Activated B cell treated with CpG ODN at 0.5 μM for 24 hours (primary cell): ENCODE data around the gene H6PD. TPM values are rescaled to one million over a fixed set of nuclear protein-coding genes. Genes with fewer than 3 reads are reported as not detected.

ENCODE experiments used
- ATAC-seq: fragments of 200-7000 bp; cut with Tn5 transposase; one replicate; pipeline ENCODE4 v1.10.0; 2021; ENCODE audit warnings: low read depth, mild to moderate bottlenecking, moderate library complexity
- CTCF ChIA-PET: fragments of 350-600 bp; sonication (Branson Sonifier 250); formaldehyde crosslinking; loops from one replicate; lab custom pipeline; 2021; ENCODE audit warnings: antibody characterized with exemption; lab: Charles Lee
- POLR2A ChIA-PET: fragments of 350-600 bp; sonication (Branson Sonifier 250); formaldehyde crosslinking; loops from one replicate; lab custom pipeline; 2021; ENCODE audit warnings: antibody characterized with exemption; lab: Charles Lee
- DNase-seq: peaks from one replicate; pipeline ENCODE4 v3.0.0; 2022
- H3K27ac Mint-ChIP-seq: one replicate; pipeline ENCODE4 v1.8.0; 2020; ENCODE audit warnings: mixed read lengths
- H3K27me3 Mint-ChIP-seq: one replicate; pipeline ENCODE4 v1.8.0; 2021; ENCODE audit warnings: mixed read lengths
- H3K36me3 Mint-ChIP-seq: one replicate; pipeline ENCODE4 v1.8.0; 2021; ENCODE audit warnings: low read depth, mixed read lengths
- H3K4me1 Mint-ChIP-seq: one replicate; pipeline ENCODE4 v1.8.0; 2021; ENCODE audit warnings: mixed read lengths
- H3K4me3 Mint-ChIP-seq: one replicate; pipeline ENCODE4 v1.8.0; 2020; ENCODE audit warnings: mild to moderate bottlenecking, mixed read lengths
- H3K9me3 Mint-ChIP-seq: one replicate; pipeline ENCODE4 v1.8.0; 2020; ENCODE audit warnings: mixed read lengths
- intact Hi-C: fragments of 100-400 bp; cut with micrococcal nuclease; formaldehyde crosslinking; loops from one replicate; pipeline ENCODE4 v1.15.1; 2024
- total RNA-seq: library from RNA; stranded (reverse); gene quantifications from 2 replicates; pipeline ENCODE4 v1.2.3, GENCODE V29; 2022
- TF ChIP-seq, protein P1 (sequence below): fragments of 200-600 bp; IDR thresholded peaks from one replicate; pipeline ENCODE4 v1.8.0; 2022; ENCODE audit warnings: antibody characterized with exemption, mild to moderate bottlenecking

H6PD gene
- total RNA-seq, 1 donor from 2014 or later = 21.9 TPM

DNA sequence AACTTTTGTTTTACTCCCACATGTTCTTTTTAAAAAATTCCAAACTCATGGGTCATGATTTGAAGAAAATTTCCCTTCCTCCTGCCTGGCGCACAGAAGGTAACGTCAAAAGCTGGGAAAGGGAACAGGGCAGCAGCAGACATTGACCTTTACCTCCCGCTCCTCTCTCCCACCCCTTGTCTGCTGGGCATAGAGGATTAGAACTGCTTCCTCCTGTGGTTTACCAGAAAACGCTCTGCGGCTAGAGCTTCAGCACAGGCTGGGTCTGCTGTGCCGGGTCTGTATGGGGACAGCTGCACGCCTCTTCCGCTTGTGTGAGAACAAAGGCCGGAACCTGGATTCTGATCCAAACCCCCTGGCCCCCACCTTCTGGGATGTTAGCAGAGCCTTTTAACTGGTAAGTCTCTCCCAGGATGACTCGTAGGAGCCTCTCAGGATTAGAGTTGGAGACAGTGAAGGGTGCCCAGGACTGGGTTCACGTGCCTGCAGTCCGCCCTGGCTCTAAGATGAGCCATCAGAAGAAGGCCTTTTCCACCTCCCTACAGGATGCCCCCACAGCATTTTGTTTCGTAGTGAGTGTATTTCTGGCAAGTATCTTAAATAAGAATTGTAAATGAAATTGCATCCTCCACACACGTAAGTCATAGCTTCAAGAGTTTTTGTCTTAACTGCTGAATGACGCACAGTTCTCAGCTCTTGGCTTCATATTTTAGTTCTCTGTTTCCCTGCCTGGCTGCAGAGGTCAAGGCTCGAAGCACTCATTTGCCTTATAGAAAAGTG is 5.2 kb downstream of the H6PD start:
- CTCF ChIA-PET = interaction anchor here (1.2 kb wide), 1 partner anchor 251 kb away, joined by 3 read pairs; no protein-coding TSS in a partner anchor
- Mint-ChIP-seq H3K4me1 (peaks cover 45% of the 10 kb centered on the region), H3K4me3 (peak overlapping the region; percentile 19), H3K9me3 (no peaks in the 10 kb centered on the region), H3K27ac (no peak overlapping the region), H3K36me3 (peaks cover 6% of the 10 kb centered on the region), H3K27me3 (no peaks in the 10 kb centered on the region)
- intact Hi-C loops = no loop called here
- no peak for DNase-seq
- POLR2A ChIA-PET = no interaction called here
- no peak for ATAC-seq
- TF ChIP-seq, protein P1, sequence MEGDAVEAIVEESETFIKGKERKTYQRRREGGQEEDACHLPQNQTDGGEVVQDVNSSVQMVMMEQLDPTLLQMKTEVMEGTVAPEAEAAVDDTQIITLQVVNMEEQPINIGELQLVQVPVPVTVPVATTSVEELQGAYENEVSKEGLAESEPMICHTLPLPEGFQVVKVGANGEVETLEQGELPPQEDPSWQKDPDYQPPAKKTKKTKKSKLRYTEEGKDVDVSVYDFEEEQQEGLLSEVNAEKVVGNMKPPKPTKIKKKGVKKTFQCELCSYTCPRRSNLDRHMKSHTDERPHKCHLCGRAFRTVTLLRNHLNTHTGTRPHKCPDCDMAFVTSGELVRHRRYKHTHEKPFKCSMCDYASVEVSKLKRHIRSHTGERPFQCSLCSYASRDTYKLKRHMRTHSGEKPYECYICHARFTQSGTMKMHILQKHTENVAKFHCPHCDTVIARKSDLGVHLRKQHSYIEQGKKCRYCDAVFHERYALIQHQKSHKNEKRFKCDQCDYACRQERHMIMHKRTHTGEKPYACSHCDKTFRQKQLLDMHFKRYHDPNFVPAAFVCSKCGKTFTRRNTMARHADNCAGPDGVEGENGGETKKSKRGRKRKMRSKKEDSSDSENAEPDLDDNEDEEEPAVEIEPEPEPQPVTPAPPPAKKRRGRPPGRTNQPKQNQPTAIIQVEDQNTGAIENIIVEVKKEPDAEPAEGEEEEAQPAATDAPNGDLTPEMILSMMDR = no peak

DNA sequence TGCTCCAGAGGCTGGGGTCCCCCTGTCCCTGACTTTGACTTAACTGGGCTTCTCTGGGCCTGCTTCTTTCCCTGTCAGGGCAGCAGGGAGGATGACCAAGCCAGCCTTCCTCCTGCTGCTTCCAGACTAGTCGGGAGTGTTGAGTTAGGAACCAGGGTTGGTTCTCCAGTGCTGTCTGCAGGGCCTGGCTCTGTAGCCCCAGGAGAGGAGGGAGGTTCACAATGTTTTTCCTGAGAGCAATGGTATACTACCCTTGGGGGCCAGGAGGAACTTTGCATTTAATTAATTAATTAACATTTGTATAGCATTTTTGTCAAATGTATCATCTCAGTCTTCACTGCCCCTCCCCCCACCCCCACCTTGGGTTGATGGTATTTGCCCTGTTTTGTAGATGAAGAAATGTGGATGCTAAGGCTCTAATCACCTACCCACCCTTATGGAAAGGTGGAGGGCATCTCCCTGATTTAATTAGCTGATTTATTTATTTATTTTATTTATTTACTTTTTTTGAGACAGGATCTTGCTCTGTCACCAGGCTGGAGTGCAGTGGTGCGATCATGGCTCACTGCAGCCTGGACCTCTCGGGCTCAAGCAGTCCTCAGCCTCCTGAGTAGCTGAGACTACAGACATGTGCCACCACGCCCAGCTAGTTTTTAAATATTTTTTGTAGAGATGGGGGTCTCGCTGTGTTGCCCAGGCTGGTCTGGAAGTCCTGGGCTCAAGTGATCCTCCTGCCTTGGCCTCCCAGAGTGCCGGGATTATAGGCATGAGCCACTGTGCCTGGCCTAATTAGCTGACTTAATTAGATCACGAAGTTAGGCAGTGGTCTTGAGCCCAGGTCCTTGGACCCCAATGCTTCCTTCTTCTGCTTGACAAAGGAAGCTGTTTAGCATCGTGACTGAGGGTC is 6.6 kb downstream of the H6PD start:
- CTCF ChIA-PET = interaction anchor here (1.2 kb wide), 1 partner anchor 250 kb away, joined by 3 read pairs; no protein-coding TSS in a partner anchor
- no peak for DNase-seq
- TF ChIP-seq, protein P1 = no peak
- no peak for ATAC-seq
- Mint-ChIP-seq H3K4me1 (peaks cover 39% of the 10 kb centered on the region), H3K9me3 (no peaks in the 10 kb centered on the region), H3K27me3 (no peaks in the 10 kb centered on the region), H3K4me3 (no peak overlapping the region), H3K36me3 (peaks cover 11% of the 10 kb centered on the region), H3K27ac (no peak overlapping the region)
- POLR2A ChIA-PET = no interaction called here
- intact Hi-C loops = no loop called here

DNA sequence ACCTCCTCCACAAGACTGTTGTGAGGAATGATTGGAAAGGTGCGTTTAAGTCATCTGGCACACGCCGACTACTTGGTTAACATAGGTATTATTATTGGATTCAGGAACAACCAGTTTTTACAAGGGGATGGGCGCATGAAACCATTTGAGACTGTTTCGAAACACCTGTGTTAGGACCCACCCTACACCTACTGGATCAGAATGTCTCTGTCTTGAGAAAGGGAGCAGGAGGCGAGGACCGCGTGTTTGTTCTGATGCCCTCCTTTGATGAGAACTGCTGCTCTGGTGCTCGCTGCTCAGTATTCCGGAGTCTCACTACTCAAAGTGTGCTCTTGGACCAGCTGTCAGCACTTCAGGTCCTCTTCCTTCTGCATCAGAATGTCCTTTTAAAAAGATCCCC is 7.3 kb downstream of the H6PD start:
- no peak for DNase-seq
- peaks cover 16% of the 10 kb centered on the region for H3K36me3 Mint-ChIP-seq
- ATAC-seq = no peak
- POLR2A ChIA-PET = no interaction called here
- no peaks in the 10 kb centered on the region for H3K9me3 Mint-ChIP-seq
- H3K27me3 Mint-ChIP-seq = no peaks in the 10 kb centered on the region
- TF ChIP-seq, protein P1 = no peak
- peaks cover 36% of the 10 kb centered on the region for H3K4me1 Mint-ChIP-seq
- CTCF ChIA-PET = no interaction called here
- H3K27ac Mint-ChIP-seq = no peak overlapping the region
- no peak overlapping the region for H3K4me3 Mint-ChIP-seq
- intact Hi-C loops = no loop called here

DNA sequence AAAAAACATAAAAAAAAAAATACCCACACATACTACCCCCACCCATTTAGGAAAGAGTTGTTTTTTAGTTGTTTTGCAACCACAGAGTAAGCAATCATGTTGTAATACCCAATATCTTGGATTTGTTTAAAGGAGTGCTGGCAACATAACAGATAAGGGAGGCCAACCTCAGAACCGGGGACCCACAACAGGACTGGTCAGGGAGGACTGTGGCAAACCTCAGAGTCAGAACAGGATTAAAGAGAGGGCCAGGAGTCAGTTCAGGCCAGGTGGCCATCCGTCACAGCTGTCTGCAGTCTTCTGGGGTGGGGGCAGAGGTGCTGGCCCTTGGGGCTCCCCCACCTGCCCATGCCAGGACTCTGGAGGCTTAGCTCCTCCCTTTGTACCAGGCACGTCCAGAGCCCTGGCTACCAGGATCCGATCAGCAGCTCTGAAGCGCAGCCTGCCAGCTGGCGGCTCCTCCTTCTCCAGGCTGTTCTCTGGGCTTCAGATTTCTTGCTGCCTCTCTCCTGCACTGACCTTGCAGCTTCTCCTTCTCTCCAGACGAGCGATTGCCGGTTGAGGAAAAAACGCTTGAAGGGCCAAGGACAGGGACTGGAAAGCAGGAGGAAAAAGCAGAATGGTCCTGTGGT is 7.9 kb downstream of the H6PD start:
- H3K36me3 Mint-ChIP-seq = peaks cover 20% of the 10 kb centered on the region
- TF ChIP-seq, protein P1 = no peak
- ATAC-seq (no peak), DNase-seq (no peak)
- no peak overlapping the region for H3K4me3 Mint-ChIP-seq
- no peaks in the 10 kb centered on the region for H3K9me3 Mint-ChIP-seq
- H3K4me1 Mint-ChIP-seq = peaks cover 33% of the 10 kb centered on the region
- H3K27me3 Mint-ChIP-seq = no peaks in the 10 kb centered on the region
- H3K27ac Mint-ChIP-seq = no peak overlapping the region
- intact Hi-C loops = no loop called here
- CTCF ChIA-PET = no interaction called here
- POLR2A ChIA-PET = no interaction called here
